ENCODE data around the gene PRR33.

DNA sequence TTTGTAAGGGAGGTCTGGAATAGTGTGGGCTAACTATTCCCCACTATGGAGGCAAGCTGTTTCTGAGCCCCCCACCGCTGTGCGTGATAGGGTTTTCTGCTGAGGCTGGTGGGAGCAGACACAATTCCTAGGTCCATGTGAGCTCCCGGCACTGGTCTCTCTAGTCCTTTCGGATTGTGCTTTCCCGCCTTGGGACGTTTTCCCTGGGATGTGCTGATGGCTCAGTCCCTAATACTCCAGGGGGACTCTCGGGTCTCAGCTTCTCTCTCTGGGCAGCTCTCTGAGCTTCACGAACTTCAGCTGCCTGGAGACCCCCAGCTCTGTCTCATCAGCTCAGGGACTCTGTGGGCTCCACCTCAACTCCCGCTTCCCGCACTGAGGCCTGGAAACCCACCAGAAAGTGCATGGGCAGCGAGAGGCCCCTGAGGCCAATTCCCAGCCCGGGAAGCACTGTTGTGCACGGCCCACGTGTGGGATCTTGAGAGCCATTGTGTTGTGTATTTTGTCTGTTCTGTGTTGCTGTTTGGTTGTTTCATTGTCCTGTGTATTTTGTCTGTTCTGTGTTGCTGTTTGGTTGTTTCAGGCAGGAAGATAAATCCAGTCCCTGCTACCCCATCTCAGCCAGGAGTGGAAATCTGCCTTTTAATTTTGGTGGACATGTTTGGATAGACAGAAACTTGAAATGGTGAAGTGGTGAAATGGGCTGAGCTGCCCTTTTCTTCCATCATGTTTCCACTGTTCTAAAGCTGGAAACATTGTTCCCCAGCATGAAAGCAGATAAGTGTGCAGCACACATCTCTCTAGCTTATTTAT, 15.1 kb upstream of the PRR33 start:
- TF ChIP-seq, protein P1, sequence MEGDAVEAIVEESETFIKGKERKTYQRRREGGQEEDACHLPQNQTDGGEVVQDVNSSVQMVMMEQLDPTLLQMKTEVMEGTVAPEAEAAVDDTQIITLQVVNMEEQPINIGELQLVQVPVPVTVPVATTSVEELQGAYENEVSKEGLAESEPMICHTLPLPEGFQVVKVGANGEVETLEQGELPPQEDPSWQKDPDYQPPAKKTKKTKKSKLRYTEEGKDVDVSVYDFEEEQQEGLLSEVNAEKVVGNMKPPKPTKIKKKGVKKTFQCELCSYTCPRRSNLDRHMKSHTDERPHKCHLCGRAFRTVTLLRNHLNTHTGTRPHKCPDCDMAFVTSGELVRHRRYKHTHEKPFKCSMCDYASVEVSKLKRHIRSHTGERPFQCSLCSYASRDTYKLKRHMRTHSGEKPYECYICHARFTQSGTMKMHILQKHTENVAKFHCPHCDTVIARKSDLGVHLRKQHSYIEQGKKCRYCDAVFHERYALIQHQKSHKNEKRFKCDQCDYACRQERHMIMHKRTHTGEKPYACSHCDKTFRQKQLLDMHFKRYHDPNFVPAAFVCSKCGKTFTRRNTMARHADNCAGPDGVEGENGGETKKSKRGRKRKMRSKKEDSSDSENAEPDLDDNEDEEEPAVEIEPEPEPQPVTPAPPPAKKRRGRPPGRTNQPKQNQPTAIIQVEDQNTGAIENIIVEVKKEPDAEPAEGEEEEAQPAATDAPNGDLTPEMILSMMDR (IDR thresholded peaks at IDR 0.05): no peak
- no peak for TF ChIP-seq POLR2A (IDR thresholded peaks at IDR 0.05)
